Stimulated activated CD4-positive, alpha-beta T cell treated with anti-CD3 and anti-CD28 coated beads, Interleukin-1b, Interleukin-23, amount 100 ng/mL, for 4 hours (primary cell): ENCODE results near the gene KCNJ4.

Experiments used
- DNase-seq, 2 donors: peaks; one replicate each; pipeline ENCODE4 v3.0.0-alpha.2; 2020; ENCODE audit warnings: low read depth in 2 of 2

Gene KCNJ4

DNA sequence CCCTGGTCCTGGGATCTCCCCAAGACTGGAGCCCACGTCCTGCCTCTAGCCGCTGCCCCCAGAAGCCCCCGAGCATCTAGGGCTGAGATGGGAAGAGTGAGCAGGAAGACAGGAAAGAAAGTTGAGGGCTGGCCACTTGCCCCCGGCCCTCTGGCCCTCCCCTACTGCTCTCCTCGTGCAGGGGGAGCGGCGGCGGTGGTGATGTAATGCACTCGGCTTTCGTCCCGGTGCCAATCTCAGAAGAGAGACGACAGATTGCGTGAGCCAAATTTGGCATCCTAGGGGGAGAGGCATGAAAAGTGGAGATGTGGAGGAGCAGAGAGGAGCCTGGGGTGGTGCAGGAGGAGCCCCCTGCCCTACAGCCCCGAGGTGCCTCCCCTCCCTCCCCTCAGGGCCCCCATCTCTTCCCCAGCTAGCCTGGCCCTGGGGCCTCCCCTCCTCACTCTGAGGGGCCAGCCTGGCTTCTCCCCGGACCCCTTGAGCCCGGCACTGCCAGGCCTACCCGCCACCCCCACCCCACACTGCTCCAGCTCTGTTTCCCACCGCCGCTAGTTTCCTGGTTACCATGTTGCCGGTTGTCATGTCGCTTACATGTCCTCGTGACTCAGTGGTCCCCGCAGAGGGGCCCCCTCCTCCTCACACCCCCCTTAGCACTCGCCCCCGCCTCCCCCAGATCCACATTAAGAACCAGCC is 2.5 kb downstream of the KCNJ4 start:
- DNase-seq = no peak

DNA sequence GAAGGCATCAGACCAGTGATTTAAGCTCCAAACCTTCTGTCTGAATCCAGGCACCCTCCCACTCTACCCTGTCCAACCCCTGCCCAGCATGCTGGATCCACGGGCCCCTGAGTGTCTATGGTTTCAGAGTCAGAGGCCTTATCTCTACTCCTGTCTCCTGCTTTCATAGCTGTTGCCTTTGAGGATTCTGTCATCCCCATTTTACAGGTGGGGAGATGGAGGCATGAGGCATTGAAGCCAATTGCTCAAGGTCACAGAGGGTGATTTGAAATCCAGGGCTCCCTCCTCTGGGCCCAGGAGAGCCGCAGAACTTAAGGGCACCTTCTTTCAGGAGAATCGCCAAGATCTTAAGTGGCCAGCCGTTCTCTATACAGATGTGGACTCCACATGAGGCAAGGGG is 3.1 kb downstream of the KCNJ4 start:
- no peak for DNase-seq

DNA sequence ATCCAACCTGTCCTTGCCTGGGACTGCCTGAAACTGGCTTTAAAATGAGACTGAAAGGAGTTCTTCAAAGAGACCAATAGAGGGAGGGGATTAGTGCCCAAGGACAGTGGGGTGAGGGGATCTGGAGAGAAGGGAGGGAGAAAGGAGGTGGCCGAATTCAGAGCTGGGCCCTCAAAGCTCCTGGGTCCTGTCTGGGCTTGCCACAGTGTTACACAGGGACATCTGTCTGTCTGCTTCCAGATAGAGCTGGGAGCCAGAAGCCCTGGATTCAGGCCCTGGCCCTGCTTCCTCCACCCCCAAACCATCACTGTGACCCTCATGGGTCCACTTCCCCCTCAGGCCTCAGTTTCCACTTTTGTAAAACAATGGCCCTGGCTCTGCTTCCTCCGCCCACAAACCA is 3.6 kb downstream of the KCNJ4 start:
- DNase-seq = no peak

DNA sequence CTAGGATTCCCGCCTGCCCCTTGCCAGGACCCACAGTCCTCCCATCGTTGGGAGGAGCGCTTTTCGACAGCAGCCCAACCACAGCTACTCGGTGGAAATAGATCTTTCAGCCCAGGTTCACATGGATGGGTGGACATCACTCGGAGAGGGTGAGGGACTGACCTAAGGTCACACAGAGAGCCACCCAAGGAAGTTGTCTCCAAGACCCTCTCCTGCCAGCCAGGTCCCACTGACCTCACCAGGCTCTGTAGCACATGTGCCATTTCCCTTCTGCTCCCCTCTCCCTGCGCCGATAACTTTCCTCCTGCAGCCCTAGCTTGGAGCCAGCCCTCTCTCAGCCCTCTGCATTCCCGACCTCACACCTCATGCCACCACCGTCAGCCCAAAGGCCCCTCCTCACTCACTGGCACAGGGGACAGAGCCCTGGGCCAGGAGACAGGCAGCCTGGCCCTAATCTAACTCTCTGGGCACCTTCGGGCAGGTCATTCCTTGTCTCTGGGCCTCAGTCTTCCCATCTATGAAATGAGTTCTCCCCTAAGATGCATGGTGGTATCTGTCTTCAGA is 4.7 kb downstream of the KCNJ4 start:
- no peak for DNase-seq

DNA sequence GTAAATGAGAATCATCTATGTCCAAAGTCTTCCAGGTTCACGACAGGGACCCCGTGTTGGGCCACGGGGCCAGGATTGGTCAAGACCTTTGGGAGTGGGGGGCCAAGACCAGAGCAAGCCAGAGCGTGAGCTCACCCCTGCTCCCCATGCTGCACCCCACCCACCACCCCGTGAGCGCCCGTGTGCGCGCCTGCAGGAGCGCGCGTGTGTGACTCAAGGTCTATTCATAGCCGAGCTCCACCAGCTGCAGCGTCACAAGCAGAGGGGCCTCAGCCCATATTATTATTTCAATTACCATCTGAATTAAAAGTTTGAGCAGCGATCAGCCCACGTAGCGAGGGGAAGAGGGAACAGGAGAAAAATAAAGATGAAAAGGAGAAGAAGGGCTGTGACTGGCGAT is 5.2 kb downstream of the KCNJ4 start:
- no peak for DNase-seq

DNA sequence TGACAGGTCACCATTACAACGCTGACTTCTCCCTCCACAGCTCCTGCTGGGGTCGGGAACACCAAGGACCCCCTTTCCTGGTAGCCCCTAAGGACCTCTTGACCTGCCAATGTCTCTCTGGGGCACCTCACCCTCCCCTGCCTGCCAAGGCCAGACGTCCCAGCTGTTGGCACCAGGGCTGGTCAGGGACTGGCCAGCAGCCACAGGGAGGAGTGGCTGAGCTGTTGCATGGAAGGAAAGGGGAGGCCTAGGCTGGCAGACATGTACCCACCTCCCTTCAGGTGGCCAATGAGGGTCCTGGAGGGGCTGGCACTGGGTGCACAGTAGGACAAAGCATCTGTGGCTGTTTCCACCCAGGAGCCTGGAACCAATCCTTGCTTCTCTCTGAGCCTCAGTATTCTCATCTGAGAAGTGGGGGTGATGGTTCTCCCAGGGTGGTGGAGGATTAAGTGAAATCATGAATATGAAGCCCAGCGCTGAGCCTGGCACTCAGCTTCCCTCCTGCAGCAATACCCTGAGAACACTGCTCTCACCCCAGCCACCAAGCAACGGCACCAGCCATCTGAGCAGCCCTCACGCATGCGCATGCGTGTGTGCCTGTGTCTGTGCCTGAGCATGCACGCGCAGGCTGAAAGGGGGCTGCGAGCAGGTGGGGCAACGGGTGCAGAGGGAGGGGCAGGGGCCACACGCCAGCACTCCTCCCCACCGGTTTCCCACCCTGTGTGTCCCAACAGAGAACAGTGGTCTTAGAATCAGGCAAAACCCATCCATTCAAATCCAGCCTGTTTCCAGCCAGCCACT is 5.9 kb downstream of the KCNJ4 start:
- DNase-seq = no peak

DNA sequence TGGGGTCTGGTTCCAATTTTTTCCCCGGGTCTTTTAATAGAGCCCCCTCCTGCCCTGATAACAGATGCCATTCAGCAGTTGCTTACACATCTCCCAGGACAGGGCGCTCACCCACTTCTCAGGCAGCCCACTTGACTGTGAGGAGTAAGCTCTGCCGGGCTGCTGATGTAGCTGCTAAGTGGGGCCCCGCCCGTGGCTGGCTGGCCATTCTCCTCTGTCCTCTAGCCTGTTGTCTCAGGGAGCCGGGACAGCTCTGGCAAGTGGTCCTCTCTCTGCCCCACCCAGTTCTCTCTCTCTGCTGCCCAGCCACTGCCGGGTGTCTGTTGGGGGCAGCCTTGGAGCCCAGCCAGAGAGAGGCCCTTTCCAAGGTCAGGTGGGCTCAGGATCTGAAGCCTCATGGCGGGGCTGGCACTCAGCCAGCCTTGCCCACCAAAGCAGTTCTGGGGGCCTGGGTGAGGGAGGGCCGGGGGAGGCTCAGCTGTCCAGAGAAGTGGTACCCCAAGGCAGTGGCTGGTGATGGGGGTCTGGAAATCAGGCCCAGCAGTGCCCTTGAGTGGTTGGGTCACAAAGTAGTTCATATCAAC is 8.9 kb downstream of the KCNJ4 start:
- DNase-seq = no peak

DNA sequence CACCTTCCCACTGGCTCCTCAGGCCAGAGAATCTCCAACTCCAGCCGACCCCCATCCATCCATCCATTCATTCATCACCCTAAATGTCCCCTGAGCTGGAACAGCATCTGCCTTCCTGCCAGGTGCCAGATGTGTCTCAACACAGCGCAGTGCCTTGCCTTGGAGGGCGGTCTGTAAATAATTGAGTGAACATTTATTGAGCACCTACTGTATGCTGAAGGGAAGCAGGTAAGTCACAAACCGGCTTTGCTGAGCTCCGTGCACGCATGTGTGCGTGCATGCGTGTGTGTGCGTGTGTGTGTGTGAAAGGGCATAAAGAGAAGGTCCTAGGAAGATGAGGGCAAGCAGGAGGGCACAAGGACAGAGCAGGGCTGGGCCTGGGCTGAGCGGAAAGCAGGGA is 10.2 kb downstream of the KCNJ4 start:
- no peak for DNase-seq

DNA sequence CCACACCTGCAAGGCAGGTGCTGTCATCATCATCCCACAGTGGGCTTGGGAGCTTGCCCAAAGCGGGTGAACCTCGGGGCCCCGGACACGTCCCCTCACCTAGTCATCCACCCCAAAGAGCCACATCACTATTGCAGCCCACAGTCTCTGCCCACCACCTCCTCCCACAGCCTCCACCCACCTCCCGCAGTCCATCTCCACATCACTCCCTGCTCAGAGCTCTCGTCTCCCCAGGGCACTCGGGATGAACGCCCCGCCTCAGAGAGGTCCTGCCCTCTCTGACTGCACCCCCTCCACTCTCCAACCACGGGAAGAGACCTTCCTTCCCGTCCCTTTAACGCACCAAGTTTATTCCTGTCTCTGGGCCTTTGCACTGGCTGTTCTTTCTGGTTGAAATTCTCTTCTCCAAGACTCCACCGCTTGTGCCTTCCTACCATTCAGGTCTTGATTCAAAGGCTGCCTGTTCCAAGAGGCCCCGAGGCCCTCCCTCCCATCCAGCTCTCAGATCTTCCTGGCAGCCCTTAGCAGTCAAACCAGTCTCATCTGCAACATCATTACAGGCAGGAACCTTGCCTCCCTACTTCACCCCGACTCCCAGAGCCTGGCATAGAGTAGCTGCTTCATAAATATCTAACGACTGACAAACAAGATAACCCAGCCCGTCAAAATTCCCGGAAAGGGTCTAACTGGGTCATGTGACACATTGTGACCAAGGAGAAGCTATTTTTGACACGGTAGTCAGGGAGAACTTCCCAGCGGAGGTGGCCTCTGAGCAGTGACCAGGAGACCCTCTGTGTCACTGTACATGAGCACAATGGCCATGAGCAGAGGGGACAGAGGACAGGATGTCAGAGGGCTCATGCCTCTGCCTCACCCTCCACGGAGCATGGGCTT is 11.1 kb downstream of the KCNJ4 start:
- DNase-seq = no peak

DNA sequence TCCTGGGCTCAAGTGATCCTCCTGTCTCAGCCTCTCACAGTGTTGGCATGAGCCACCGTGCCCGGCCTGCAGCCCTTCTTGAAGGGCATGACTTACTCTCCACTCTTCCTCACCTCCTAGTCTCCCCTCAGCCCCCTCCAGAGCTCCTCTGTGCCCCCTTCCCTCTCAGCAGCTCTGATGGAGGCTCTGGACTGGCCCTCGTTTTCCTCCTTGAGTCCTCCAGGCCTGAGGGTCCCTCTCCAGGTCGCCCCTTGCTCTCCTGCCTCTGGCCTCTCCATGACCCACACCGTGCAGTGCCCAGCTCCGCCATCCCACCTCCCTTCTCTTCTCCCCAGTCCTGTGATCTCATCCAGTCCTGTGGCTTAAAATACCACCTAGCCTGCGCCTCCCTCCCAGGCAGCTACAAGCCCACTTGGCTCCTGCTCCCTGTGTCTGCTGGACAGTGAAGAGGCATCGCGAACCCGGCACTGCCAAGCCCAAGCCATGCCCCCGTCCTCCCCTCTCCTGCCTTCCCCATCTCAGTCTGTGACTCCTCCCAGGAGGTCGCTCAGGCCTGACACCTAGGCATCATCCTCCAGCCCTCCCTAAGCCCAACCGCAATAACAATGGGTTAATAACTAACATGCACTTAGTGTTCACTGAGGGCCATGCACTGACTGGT is 11.9 kb downstream of the KCNJ4 start:
- no peak for DNase-seq

DNA sequence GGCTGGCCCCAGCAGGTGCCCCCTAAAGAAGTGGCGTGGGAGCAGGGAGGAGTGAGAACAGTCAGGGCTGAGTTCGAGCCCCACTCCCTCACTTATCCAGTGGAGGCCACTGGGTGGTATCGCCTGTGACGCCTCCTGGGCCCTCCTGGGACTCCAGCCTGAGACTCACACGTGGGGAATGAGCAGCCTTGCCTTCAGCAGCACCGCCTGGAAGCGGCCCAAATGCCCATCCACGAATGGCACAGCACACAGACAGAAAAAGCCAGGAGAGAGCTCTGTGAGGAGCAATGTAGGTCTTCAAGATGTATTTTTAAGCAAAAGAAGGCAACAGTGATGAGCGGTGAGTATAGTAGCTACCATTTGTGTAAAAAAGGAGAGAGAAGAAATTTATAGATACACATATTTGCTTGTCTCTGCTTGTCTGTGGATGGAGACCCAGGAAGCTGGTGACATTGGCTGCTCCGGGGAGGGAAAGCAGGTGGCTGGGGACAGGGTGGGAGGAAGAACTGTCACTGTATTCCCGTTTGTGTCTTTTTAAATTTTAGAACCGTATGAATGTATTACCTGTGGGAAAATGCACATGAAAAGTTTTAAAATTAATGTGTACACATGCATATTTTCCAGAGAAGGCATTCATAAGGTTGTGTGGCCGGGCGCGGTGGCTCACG is 13.2 kb downstream of the KCNJ4 start:
- DNase-seq = no peak

DNA sequence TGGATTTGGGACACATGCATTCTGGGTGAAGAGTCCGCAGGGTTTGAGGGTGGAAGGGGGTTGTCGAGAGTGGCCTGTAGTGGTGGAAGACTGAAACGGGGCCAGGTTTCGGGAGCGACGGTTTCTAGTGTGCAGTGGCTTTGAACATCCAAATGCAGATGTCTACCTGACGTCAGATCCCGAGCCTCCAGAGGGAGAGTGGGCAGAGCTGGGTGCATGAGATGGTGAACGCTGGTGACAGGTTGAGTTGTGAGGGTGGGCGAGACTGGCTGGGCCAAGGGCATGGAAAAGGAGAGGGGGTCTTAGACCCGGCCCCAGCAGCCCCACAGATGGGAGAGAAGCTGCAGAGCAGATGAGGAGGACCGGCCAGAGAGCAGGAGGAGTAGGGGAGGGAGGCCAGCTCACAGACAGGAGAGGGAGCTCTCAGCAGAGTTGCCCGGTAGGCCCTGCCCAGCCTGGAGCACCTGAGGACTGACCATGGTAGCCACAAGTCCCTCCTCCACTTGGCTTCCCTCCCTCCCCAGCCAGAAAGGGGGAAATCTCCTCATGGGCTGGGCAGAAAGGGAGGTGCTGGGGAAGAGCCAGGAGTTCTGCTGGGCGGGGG is 14.2 kb downstream of the KCNJ4 start:
- no peak for DNase-seq

DNA sequence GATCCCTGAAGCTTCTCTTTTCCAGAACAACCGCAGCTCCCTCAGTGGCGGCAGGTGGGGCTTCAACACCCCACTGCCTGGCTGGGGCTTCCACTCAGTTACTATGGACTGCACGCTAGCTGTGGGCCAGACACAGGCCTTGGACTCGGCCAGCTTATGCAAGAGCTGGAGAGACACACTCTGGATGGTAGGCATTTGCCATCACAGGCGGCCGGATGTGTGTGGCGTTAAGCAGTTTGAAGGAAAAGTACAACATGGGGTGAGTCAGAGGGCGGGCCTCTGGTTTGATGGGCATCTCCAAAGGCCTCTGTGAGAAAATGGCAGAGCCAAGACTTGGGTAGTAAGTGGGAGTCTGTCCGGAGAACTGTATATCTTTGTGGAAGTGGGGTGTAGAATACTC is 17.6 kb downstream of the KCNJ4 start:
- no peak for DNase-seq

DNA sequence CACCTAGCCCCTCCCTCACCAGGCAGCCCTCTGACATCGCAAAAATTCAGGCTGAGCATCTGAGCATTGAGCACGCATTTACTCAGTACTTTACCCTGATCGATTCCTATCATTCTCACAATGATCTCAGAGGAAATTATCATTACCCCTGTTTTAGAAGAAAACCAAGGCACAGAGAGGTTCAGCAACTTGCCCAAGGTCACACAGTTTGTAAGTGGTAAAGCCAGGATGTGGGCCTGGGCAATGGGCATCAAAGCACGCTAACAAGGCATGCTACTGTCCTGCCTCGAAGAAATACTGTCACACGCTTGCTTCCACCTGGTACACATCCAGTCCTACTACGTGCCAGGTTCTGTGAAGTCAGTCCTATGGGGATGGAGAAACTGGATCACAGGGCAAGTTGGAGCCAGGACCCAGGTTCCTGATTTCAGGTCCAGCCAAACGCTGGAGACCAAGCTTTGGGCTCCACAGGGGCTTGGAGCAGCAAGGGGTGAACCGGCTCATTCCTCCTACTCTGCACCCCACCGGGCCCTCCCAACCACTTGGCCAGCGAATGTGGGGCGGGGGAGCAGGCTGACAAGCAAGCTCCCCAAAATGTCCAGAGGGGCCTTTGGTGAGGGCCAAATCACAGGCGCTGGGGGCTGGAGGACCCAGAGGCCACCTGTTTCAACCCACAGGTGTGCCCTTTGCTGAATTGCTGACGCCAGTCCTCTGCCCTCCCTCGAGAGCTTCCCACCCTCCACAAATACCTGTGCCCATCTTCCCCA is 18.2 kb downstream of the KCNJ4 start:
- DNase-seq = no peak

DNA sequence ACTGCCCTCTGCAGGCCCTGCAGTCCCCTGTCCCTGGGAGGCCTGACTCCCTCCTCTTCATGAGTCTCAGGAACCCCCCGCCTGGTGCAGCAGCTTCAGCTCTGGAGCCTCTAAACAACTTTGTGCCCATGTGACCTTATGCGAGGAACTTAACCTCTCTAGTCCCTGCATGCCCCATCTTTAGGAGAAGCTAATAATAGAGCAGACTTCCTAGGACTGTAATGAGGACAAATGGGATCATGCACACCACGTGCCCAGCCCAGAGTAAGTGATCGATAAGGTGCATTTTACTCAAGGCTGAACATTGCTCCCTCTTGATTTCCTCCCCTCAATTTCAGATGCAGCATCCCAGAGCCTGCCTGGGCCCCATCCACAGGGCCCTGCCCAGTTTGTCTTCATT is 19.0 kb downstream of the KCNJ4 start:
- DNase-seq = no peak

DNA sequence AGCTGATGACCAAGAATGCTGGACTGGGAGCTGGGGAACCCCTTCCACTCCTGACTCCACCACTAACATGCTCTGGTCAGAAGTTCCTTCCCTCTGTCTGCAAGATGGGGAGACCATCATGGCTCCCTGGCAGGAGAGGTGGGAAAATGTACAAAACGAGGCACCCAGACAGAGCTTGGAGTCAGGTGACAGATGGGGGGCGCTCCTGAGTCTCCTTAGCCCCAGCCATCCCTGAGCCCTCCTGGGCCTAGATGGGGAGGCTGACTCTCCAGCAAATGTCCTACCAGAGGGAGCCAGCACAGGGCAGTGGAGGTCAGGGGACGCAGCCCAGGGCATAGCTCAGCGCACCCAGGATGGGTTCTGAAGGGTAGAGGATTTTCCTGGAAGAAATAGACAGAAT is 20.0 kb downstream of the KCNJ4 start:
- no peak for DNase-seq

DNA sequence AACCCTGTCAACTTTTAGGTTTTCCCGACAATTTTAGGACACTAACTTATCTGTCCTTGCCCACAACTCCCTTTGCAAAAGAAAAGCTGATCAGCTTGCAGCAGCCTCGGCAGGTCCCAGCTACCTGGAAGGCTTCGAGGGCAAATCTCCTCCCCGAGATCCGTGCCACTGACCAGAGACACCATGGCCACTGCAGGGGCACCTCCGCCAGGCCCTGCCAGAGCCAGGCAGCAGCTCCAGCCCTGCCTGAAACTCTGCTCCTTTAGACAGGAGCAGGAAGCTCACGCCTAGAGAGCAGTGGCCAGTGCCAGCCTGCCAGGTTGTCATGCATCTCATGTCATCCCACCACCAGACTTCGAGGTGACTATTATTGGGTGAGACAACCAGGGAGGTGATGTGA is 21.1 kb downstream of the KCNJ4 start:
- no peak for DNase-seq

DNA sequence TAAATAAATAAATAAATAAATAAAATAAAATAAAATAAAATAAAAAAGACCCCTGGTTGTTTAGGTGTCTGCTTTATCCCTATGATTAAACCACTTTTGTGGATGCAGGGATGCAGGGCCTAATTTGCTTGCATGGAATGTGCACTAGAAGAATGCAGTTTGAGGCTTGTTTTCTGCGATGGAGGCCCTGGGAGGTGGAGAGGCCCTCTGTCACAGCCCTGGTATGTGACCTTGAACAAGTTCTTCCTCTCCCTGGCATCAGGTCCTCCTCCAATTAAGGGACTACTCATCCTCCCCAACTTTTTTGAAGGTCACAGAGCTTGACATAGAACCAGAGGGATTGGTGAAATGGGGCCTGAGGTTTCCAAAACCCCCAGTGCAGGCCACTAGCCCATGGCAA is 22.7 kb downstream of the KCNJ4 start:
- DNase-seq = no peak

DNA sequence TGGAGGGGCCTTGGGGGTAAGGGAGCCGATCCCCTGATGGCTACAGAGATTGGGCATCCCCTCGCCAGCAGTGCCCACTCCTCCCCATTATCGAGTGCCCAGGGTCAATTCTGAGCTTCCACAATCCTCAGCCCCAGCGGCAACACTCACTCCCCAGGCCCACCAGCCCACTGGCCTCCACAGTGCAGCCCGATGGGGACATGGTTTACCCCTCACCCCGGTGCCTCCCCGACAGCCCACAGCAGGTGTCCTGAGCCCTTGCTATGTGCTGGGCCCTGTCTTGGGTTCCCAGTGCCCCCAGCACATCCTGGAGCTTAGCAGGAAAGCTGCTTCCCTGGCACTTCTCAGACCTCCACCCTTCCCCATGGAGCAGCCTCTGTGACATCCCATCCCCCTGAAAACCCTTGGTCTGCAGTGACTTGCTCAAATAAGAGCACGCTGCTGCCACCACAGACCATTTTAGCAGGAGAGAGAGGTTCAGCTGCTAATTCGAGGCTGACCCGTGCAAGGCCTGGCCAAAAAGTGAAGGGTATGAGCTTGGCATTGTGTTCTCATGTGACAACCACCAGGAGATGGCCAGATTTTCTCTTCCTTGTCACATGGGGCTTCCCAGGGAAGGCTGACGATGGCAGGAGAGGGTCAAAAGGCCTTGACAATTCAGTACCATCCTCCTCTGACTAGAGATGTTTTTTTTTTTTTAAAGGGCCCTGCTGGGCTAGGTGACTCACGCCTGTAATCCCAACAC is 23.6 kb downstream of the KCNJ4 start:
- DNase-seq = no peak
